NCI-H446 treated with DMSO at 0.1 percent for 48 hours (cell line): ENCODE data around the gene DNPEP.

ENCODE experiments used
- DNase-seq: peaks from one replicate; lab custom pipeline; 2025; lab: John Stamatoyannopoulos, UW

Gene DNPEP

DNA sequence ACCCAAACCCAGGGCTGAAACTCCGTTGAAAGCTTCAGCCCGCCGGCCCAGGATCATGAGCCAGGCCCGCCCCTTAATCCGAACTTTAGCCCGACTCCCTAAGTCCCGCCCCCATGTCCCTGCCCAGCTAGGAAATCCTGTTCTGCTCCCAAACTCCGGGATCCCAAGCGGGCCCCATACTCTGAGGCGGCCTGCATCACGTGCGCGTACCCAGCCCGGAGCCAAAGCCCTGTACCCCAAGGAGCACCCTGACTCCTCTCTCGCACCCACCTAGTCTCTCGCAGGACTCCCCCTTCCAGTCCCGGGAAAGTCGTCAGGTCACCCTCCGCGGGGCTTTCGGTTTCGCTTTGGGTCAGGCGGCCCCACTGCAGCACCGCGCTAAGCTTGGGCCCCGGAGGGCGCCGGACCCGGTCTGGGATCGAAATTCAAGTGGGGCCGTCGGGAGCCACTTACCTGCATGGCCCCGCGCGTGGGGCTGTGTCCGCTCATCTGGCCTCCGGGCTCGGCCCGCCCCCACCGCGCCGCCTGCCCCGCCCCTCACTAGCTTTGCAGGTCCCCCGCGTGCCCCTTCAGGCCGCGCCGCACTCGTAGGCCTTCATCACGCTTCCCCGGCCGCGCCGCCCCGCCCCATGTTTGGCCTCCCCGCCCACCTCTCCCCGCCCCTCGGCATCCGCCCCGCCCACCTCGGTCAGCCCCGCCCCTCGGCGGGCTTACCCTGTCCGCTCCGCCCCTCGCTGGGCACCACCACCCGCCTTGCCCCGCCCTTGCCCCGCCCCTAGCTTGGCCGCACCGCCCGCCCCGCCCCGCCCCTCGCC, at the start of gene DNPEP:
DNPEP (minus strand) TSS at position 607 of the 815 bp plus-strand sequence; CDS start at position 489, 118 bp downstream.
- DNase-seq: peak; percentile 88

DNA sequence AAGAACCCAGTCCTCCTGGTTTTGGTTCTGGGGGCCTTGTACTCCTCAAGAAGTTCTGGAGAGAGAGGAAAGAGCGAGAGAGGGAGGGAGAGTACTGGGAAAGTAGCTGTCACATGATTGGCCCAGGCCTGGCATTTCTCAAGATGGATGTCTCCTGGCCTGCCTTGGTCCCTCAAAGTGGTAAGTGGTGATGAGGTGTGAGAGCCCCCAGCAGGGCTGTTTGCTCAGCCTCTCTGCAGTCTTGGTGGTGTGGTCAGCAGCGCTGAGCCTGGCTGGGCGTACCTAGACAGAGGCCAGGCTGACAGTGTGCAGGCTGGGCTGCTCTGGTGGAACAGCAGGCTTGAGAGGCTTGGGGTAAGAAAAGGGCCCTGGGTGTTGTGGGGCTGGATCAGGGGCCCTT, 49.4 kb upstream of the DNPEP start:
- DNase-seq: no peak

DNA sequence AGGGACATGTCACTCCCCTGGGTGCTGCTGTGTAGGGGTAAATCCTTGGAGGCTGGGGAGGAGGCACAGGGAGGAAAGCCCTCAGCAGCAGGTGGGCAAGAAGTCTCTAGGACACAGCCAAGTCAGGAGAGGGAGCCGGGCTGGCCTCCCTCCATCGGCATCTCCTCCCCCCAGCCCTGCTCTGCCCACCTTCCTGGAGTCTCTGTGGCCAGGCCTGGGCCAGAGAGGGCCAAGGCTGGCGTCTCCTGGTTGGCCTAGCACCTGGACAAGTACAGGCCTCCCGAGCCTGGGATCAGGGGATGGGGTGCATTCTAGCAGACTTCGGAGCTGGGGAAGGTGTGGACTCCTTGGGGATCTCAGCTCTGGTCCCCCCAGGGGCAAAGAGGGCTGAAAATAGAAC, 48.8 kb upstream of the DNPEP start:
- no peak for DNase-seq

DNA sequence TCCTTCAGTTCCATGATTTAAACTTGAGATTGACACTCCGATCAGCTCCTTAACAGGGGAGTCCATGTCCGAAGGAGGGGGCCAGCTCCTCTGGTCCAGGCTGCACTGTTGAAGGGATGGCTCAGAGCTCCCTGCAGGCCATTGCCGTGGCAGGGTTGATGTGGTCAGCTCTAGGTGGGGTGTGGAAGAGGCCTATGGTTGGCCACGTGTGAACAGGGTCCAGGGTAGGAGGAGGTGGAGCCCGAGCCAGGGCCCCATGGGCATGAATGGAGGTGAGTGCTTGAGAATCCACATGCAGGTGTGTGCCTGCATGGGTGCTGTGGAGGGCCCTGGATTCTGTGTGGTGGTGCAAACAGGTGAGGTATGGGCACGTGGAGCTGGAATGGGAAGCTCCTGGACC, 48.0 kb upstream of the DNPEP start:
- DNase-seq: no peak

DNA sequence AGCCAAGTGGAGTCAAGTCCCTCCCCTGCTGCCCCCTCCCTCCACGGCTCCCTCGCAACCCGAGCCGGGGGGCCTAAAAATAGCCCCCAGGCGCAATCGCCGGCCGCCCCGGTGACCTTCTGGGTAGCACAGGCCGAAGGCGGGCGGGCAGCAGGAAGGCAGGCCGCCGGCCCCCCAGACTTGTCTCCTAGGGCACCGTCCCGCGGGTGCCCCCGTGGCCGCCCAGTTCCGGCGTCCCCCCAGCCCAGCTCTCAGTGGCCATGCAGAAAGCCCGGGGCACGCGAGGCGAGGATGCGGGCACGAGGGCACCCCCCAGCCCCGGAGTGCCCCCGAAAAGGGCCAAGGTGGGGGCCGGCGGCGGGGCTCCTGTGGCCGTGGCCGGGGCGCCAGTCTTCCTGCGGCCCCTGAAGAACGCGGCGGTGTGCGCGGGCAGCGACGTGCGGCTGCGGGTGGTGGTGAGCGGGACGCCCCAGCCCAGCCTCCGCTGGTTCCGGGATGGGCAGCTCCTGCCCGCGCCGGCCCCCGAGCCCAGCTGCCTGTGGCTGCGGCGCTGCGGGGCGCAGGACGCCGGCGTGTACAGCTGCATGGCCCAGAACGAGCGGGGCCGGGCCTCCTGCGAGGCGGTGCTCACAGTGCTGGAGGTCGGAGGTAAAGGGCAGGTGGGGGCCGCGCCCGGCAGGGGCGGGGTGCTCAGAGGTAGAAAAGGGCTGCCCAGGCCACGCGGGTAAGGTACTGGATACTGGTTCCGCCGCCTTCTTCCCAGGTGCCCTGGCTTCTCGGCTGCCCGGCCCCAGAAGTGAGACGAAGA, 47.2 kb upstream of the DNPEP start, which contains the start of gene SPEG:
SPEG (plus strand) TSS at position 126 of the 808 bp plus-strand sequence; CDS start at position 261, 135 bp downstream.
- DNase-seq: no peak

DNA sequence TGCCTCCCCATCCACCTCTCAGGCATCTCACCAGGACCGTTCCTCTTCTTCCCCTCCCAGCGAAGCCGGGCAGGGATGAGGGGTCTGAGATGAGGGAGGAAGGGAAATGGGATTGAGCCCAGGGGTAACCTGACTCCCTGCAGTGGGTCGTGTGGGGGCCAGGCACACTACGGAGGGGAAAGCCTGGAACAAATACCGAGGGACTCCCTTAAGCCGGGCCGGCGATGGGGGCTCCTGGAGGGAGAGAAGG, 46.7 kb upstream of the DNPEP start:
- no peak for DNase-seq

DNA sequence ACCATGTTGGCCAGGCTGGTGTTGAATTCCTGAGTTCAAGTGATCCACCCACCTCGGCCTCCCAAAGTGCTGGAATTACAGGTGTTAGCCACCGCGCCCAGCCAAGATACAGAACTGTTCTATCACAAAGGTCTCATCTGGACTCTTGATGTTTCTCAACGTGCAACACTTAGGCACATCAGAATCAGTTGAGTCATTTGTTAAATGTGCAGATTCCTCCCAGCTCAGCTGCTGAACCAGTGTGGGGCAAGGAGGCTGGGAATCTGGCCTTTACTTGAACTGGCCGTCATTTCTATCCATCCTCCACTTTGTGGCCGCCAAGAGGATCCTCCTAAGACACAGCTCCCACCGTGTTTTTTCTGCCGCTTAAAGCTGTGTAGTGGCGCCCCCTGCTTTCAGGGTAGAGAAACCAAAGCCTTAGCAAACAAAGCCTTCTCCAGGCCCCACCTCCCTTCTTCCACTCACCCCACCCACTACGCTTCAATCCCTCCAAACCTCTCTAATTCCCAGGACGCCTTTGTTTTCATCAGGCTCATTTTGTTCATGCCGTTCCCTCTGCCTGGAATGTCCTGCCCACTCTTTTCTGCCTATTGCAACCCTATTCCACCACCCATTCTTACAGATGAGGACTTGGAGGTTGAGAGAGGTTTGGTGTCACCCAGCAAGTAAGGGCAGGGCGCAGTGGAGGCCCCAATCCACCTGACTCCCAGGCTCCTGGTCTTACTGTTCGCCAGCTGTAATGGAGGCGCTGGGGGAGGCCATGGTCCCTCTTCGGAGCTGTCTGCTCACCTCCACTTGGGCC, 46.2 kb upstream of the DNPEP start:
- no peak for DNase-seq

DNA sequence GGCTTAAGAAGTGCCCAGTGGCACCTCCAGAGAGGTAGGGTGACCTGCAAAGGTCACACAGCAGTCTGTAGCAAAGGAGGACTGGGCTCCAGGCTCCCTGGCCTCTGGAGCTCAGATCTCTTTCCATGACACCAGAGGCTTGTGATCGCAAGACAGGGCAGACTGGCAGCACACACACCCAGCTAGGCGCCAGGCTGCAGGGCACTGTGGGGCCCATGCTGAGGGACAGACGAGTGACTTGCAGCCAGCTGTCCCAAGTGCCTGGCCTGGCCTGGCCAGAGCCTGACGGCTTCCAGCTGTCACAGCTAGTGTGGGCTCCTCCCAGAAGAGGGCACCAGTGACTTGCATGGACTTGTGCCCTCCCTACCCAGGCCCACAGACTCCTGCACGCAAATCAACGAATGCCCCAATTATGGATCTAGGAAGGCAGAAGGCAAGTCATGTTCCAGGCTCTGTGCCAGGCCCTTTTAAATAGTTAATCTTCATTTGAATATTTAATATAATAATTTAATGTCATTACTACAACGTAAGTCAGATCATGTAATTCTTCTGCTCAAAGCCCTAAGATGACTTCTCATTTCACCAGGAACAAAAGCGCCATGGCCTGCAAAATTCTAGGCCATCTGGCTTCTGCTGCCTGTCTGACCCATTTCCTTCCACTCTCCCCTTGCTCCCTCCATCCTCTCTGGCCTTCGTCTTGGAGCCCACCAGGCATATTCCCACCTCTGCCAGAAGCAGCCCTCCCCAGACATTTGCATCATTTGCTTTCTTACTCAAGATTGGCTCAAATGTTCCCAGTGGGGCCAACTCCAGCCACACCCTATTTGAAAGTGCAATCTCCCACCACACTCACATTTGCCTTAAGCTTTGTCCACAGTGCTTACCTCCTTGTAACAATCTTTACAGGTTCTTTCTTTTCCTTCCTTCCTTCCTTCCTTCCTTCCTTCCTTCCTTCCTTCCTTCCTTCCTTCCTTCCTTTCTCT, 43.2 kb upstream of the DNPEP start:
- peak; percentile 63 for DNase-seq

DNA sequence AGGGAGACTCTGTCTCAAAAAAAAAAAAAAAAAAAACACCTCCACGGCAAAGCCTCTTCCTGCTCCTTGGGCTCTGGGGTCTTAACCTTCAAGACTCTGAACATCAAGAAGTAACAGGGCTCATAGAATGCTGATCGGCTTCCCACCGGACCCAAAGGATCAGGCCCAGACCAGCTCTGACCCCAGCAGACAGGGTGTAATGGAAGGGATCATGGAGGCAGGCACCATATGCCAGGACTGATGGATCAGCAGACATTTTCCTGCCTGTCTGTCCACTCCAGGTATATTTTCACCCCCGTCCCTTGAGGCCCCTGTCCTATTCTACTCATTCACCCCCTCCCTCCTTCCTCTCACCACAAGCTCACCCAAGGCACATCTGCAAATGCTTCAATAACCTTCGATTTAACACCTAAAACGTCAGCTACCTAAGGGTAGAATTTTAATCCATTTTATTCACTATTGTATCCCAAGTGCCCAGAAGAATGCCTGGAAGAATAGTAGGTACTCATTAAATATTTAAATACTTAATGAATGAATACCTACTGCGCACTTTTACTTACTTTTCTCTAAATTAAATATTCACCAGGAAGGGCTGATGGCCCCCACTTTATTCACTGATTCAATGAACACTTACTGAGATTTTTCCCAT, 42.4 kb upstream of the DNPEP start:
- no peak for DNase-seq

DNA sequence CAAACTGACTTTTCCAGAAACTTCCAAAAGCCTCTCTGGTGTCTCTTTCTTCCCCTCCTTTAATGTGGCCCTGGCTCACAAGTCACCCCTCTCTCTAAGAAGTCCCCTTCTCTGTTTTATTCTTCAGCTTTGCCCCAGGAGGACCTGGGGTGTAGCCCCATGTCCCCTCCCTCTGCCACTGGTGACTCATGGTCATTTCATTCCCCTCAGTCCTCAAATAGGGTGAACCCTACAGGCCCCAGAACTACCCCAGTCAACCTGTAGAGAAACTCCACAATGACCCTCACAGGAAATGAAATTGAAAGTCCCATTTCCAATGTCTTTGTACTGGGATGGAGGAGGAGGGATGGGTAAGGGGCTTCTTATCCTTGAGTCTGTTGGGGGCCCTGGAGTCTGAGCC, 40.8 kb upstream of the DNPEP start:
- DNase-seq: no peak

DNA sequence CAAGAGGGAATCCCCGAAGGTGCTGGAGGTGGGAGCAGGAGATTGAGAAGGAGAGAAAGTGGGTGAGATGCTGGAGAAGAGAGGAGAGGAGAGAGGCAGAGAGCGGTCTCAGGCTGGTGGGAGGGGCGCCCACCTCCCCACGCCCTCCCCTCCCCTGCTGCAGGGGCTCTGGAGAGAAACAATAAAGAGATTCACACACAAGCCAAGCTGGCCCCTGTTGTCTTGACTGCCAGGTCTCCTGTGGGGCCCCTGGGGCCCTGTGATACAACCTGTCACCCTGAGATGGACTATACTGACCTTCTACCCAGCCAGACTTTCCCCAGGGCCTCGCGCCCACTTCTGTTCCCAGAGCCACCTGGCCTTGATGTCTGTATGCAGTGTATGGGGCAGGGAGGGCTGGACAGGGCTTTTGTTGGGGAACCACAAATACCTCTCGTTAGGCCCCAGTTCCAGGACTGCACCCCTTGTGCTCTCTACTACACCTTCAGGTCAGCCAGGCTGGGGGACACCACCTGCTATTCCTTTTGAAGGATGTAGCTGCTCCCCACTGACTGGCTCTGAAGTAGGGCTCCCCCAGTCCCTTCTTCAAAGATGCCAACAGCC, 38.9 kb upstream of the DNPEP start:
- DNase-seq: no peak

DNA sequence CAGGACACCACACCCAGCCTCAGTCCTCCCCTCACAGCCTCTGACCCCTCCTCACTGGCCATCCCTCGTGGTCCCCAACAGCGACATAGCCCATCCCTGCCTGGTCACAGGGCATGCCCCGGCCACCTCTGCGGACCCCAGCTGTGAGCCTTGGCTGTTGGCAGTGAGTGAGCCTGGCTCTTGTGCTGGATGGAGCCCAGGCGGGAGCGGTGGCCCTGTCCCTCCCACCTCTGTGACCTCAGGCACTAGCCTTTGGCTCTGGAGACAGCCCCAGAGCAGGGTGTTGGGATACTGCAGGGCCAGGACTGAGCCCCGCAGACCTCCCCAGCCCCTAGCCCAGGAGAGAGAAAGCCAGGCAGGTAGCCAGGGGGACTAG, 38.3 kb upstream of the DNPEP start:
- DNase-seq: no peak

DNA sequence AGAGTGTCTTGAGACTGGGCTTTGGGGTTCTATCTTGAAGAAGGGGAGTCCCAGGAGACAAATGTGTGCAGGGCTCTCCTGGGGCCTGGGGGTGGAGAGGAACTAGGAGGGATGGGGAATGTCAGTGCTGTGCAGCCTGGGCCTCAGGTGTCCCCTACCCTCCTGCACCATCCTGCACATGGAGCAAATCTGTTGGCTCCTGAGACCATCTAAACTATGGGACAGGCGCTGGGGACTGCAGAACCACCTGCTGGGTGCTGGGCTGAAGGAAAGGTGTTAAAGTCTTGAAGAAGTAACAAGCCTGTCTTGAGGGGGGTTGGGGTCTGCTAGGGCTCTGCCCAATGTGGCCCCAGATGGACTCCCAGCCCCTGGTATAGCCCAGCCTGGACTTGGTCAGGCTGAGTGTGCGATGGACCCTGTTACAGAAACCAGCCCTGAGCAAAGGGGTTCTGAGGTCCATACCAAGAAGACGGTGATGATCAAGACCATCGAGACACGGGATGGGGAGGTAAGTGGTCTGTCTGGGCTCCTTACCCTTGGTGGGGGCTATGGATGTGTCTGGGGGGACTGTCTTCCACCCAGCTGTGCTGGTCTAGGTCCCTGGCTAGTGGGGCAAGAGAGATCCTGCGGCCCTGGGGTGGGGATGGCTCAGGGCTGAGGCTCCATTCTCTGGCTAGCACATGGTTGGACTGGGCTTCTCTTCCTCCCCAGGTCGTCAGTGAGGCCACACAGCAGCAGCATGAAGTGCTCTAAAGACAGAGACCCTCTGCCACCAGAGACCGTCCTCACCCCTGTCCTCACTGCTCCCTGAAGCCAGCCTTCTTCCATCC, 37.7 kb upstream of the DNPEP start:
- DNase-seq: no peak

DNA sequence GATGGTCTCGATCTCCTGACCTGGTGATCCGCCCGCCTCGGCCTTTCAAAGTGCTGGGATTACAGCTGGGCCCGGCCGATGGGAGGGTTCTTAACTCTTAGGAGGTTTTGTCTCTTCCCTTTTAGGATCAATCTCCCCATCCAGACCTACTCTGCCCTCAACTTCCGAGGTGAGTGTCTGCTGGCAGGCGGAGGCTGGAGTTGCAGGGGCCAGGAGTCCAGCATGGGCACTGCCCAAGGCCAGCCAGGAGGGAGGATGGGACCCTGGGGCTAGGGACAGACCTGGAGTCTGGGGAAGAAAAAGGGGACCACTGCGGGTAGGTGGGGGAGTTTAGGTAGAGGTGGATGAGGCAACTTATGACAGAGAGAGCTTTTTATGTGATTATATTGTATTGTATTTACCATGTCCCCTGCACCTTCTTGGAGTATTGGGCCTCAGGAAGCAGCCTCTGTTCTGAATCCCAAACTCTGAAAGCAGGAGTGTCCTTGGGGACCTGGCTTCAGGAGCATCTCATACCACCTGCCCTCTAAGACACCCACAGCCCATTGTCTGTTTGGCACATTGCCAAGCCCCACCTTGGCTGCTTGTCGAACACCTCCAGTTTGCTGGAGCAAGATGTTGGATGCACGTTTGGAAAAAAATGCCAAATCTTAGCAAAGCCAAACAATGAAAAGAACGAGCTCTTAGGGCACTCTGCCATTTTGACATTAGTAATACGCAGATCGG, 36.1 kb upstream of the DNPEP start:
- DNase-seq: no peak

DNA sequence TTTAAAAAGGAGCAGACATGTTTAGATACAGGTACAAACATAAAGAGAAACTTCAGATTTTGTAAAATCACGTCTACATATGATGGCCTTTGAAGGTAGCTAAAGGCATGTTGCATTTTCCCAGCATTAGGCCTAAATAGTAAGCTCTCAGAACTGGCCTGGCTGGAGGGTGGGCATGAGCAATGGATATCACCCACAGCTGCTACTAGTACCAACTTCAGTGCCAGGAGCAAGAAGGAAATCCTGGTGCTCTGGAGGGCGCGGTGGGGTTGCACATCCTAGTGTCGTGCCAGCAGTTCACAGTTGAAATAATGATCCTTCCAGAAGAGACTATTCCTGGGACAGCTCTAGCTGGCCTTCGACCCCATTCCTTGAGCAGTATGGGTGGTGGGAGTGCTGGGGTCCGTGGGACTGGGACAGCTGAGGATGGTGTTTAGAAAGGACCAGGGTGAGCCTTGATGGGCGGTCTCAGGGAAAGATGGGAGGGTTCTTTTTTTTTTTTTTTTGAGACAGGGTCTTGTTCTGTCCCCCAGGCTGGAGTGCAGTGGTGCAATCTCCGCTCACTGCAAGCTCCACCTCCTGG, 35.3 kb upstream of the DNPEP start:
- no peak for DNase-seq

DNA sequence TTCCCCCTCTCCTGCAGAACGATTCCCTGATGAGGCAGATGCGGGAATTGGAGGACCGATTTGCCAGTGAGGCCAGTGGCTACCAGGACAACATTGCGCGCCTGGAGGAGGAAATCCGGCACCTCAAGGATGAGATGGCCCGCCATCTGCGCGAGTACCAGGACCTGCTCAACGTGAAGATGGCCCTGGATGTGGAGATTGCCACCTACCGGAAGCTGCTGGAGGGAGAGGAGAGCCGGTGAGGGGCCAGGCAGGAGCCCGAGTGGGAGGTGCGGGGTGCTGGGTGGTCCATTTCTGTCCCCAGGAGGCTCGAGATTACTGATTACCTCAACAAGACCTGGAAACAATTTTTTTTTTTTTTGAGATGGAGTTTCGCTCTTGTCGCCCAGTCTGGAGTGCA, 33.6 kb upstream of the DNPEP start:
- no peak for DNase-seq

DNA sequence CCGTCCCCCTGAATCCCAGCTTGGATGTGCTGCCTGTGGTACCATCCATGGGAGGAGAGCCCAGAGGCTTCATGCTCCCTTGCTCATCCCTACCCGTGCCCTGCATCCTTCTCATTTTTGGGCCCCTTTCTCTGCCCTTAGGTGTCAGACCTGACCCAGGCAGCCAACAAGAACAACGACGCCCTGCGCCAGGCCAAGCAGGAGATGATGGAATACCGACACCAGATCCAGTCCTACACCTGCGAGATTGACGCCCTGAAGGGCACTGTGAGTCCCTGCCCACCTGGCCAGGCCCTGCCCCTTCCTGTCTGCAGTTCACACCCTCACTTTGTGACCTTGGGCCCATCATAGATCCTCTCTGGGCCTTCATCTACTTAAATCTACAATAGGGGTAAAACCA, 33.0 kb upstream of the DNPEP start:
- no peak for DNase-seq

DNA sequence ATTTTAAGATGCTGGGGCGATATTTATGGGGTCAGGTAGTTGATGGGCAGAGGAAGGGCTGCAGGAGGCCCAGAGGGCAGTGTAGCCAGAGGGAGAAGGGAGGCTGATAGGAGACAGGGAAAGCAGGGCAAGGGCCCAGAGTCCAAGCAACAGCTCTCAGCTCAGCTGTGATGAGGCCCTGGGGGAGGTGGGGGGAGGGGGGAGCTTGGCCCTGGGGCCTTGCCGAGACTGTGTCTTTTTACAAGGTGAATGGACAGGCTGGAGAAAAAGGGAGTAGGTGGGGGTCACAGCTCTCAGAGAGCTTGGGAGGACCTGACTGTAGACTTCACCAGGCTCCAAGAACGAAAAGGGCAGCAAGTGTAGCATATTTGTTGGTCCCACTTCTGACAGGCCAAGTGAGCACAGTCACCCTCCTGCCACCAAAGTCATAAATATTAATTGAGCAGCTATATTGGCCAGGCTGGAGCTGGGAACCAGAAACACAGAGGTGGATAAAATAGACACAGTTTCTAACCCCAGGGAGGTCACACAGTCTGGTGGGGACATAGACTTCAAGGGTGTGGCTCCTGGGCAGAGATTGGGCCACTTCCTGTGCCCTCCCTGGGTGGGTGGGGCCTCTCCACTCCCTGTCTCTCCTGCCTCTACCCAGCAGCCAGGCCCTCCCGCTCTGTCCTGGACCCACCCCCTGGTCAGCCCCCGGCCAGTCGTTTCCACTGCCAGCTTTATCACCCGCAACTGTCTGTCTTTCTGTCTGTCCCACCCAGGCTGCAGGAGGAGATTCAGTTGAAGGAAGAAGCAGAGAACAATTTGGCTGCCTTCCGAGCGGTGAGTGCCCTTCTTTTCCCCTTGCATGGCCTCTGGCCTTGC, 31.9 kb upstream of the DNPEP start:
- no peak for DNase-seq
